Liver (tissue), 9 donors: ENCODE data around the gene PHF23. TPM values are rescaled to one million over a fixed set of nuclear protein-coding genes. Genes with fewer than 3 reads are reported as not detected.

Experiments used
- DNase-seq: peaks from one replicate; pipeline ENCODE4 v3.0.0-alpha.2; 2017; ENCODE audit warnings: low spot score
- H3K27ac ChIP-seq, 2 donors: one replicate each; pipeline ENCODE4 v1.7.0; 2013; ENCODE audit warnings: inconsistent platforms in 2 of 2, low read length in 2 of 2, control low read depth in 1 of 2, low read depth in 1 of 2, mild to moderate bottlenecking in 1 of 2
- H3K27me3 ChIP-seq, 4 donors: one replicate each; pipeline versions ENCODE4 v1.6.1 to v1.7.0; 2013; ENCODE audit warnings: low read length in 3 of 4, inconsistent platforms in 1 of 4, mild to moderate bottlenecking in 1 of 4, moderate library complexity in 1 of 4; ENCODE audit not compliant: control insufficient read depth in 4 of 4, insufficient read depth in 4 of 4
- H3K36me3 ChIP-seq, 4 donors: one replicate each; pipeline versions ENCODE4 v1.6.1 to v1.7.0; 2013; ENCODE audit warnings: low read length in 3 of 4, mild to moderate bottlenecking in 3 of 4, low read depth in 1 of 4, moderate library complexity in 1 of 4; ENCODE audit not compliant: control insufficient read depth in 4 of 4, insufficient read depth in 3 of 4
- H3K4me1 ChIP-seq, 4 donors: one replicate each; pipeline versions ENCODE4 v1.6.1 to v1.7.0; 2013; ENCODE audit warnings: low read length in 3 of 4, mild to moderate bottlenecking in 3 of 4, moderate library complexity in 1 of 4; ENCODE audit not compliant: control insufficient read depth in 4 of 4, insufficient read depth in 4 of 4
- H3K4me3 ChIP-seq, 3 donors: one replicate each; pipeline versions ENCODE4 v1.6.1 to v1.7.0; 2013; ENCODE audit warnings: low read length in 3 of 3, control low read depth in 1 of 3, low read depth in 1 of 3, mild to moderate bottlenecking in 1 of 3
- H3K9ac ChIP-seq, 2 donors: one replicate each; pipeline ENCODE4 v1.7.0; 2013; ENCODE audit warnings: low read length in 2 of 2, mild to moderate bottlenecking in 2 of 2, moderate library complexity in 2 of 2, control low read depth in 1 of 2, low read depth in 1 of 2
- H3K9me3 ChIP-seq, 4 donors: one replicate each; pipeline versions ENCODE4 v1.6.1 to v1.7.0; 2013; ENCODE audit warnings: low read length in 3 of 4; ENCODE audit not compliant: control insufficient read depth in 4 of 4
- ATF3 ChIP-seq: IDR thresholded peaks from 2 replicates; pipeline ENCODE4 v1.6.1; 2016; ENCODE audit warnings: antibody characterized with exemption
- CTCF ChIP-seq: fragments of 150-350 bp; IDR thresholded peaks from 2 replicates; pipeline ENCODE4 v1.5.1; 2017; ENCODE audit warnings: improper control_type of control experiment, low read depth, low read length; ENCODE audit not compliant: missing input control
- FOXA2 ChIP-seq: IDR thresholded peaks from 2 replicates; pipeline ENCODE4 v1.6.1; 2016; ENCODE audit warnings: antibody characterized with exemption
- HNF4A ChIP-seq, 2 donors: conservative IDR thresholded peaks; 2 replicates each; pipeline ENCODE4 v1.6.1; 2016; ENCODE audit warnings: antibody characterized with exemption in 2 of 2, mild to moderate bottlenecking in 2 of 2
- HNF4G ChIP-seq: IDR thresholded peaks from 2 replicates; pipeline ENCODE4 v1.6.1; 2016; ENCODE audit warnings: antibody characterized with exemption
- JUND ChIP-seq, 2 donors: IDR thresholded peaks; 2 replicates each; pipeline ENCODE4 v1.6.1; 2016; ENCODE audit warnings: antibody characterized with exemption in 2 of 2
- RAD21 ChIP-seq, 2 donors: IDR thresholded peaks; 2 replicates each; pipeline ENCODE4 v1.6.1; 2016; ENCODE audit warnings: antibody characterized with exemption in 2 of 2, mild to moderate bottlenecking in 2 of 2
- REST ChIP-seq: IDR thresholded peaks from 2 replicates; pipeline ENCODE4 v1.6.1; 2016; ENCODE audit warnings: antibody characterized with exemption, mild to moderate bottlenecking
- RXRA ChIP-seq, 2 donors: IDR thresholded peaks; 2 replicates each; pipeline ENCODE4 v1.6.1; 2017 to 2018; ENCODE audit warnings: antibody characterized with exemption in 2 of 2, mild to moderate bottlenecking in 1 of 2
- SP1 ChIP-seq: IDR thresholded peaks from 2 replicates; pipeline ENCODE4 v1.6.1; 2018; ENCODE audit warnings: antibody characterized with exemption, mild to moderate bottlenecking
- ZBTB33 ChIP-seq: IDR thresholded peaks from 2 replicates; pipeline ENCODE4 v1.6.1; 2016; ENCODE audit warnings: antibody characterized with exemption
- WGBS: extraction: QIAGEN DNeasy Blood & Tissue Kit; methylation state at CpG from one replicate; pipeline ENCODE4 v1.1.7; 2013; 5-methylcytosine and 5-hydroxymethylcytosine counted together
- polyA plus RNA-seq, 2 donors: library from polyadenylated mRNA; stranded (reverse) in 1 of 2; unstranded in 1 of 2; fragments of 200-250 nt in 1 of 2; fragments of >200 nt in 1 of 2; fragmentation: Nextera tagmentation in 1 of 2; extraction: Ambion mirVana in 1 of 2; gene quantifications; one replicate each; pipeline versions ENCODE4 v1.2.1 to v1.2.3, GENCODE V29; 2013 to 2015
- total RNA-seq, 2 donors: library from RNA; depleted of rRNA; stranded (reverse); fragments of >200 nt; gene quantifications; one replicate each; pipeline ENCODE4 v1.2.3, GENCODE V29; 2014
- TF ChIP-seq, protein P1 (sequence below): IDR thresholded peaks from 2 replicates; pipeline ENCODE4 v1.6.1; 2016; ENCODE audit warnings: antibody characterized with exemption
- donor health status: healthy.
- donor health status: healthy.
- donor health status: healthy.
- donor health status: healthy.
- donor health status: healthy.

The PHF23 gene
- total and polyA plus RNA-seq, 4 donors = 14.0 to 18.3 (median 15.2) TPM

GRCh38 chr17:7241090-7241733 is 2.0 kb upstream of the PHF23 start (continued):
- no peak for TF ChIP-seq SP1
- no peak for TF ChIP-seq RAD21 (IDR thresholded peaks at IDR 0.05)

- Histone ChIP-seq H3K27ac (peak overlapping the region; percentile 98 to 99), H3K36me3 (peaks cover 7 to 31% (median 18%) of the 10 kb centered on the region in 4 donors), H3K4me1 (peaks cover 2 to 50% (median 35%) of the 10 kb centered on the region in 4 donors), H3K4me3 (peak overlapping the region in 2 of 3 donors; percentile 19 to 91), H3K9me3 (no peaks in the 10 kb centered on the region), H3K9ac (no peak overlapping the region), H3K27me3 (no peaks in the 10 kb centered on the region)
- no peak for DNase-seq
- no peak for TF ChIP-seq REST
- no peak for TF ChIP-seq HNF4A (conservative IDR thresholded peaks at IDR 0.05)
- TF ChIP-seq RAD21 (IDR thresholded peaks at IDR 0.05) = no peak
- no peak for TF ChIP-seq RXRA (IDR thresholded peaks at IDR 0.05)
- no peak for TF ChIP-seq ATF3
- TF ChIP-seq, protein P1, sequence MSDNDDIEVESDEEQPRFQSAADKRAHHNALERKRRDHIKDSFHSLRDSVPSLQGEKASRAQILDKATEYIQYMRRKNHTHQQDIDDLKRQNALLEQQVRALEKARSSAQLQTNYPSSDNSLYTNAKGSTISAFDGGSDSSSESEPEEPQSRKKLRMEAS = no peak
- no peak for TF ChIP-seq ZBTB33
- TF ChIP-seq CTCF = no peak
- TF ChIP-seq FOXA2 = no peak
- no peak for TF ChIP-seq JUND (IDR thresholded peaks at IDR 0.05)
- TF ChIP-seq HNF4G = no peak
- 68% methylated on average over 4 of the region's 4 CpGs for WGBS
These were observed 1.1 kb upstream of the PHF23 start for GRCh38 chr17:7240375-7240774.
